Measurements from ENCODE around the gene PLXNA2. TPM values are rescaled to one million over a fixed set of nuclear protein-coding genes. Genes with fewer than 3 reads are reported as not detected.
A peak's percentile ranks its signal among the peaks of the same experiment; 100 is the strongest.

Gene PLXNA2
- total and polyA plus RNA-seq, 2 donors (not counting 3 experiments of a cell fraction or from before 2014, with no cell fraction given): 42.6 to 229 TPM

DNA sequence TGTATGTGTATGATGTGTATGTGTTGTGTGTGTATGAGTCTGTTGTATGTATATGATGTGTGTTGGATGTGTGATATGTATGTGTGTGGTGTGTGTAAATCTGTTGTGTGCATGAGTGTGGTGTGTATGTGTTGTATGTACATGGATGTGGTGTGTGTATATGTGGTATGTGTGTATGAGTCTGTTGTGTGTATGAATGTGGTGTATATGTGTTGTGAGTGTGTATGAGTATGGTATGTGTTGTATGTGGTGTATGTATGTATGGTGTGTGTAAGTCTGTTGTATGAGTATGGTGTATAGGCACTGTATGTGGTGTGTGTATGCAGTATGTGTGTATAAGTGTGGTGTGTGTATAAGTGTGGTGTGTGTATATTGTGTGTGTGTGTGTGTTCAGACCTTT, 95.0 kb downstream of the PLXNA2 start:
- dilution Hi-C loops (cut with MboI; ENCODE audit: extremely low pct_ligation_motif_present, low sequenced_read_pairs) (loop anchor here (25.0 kb wide), 1 partner anchor 88 kb away; the partner anchor contains the start of gene PLXNA2), intact Hi-C loops (cut with micrococcal nuclease) (loop anchor here (2.0 kb wide), 1 partner anchor 20 kb away; no protein-coding TSS in a partner anchor)
- Histone ChIP-seq H3K9me1 (replicated peaks; ENCODE audit: control insufficient read depth, extremely low read depth, insufficient read depth, low read length) (no peaks in the 10 kb centered on the region), H3K9me3 (replicated peaks; ENCODE audit: control insufficient read depth, insufficient read depth, low read length) (no peaks in the 10 kb centered on the region), H3K27ac (ENCODE audit: insufficient read depth, low read depth, low read length) (no peak overlapping the region), H3K4me2 (ENCODE audit: insufficient read depth, low read length) (no peak overlapping the region), H3K36me3 (ENCODE audit: control insufficient read depth in 2 of 2, extremely low read depth in 1 of 2, insufficient read depth in 2 of 2, low read length in 2 of 2) (peaks cover 3 to 6% of the 10 kb centered on the region in 2 experiments), H3K4me3 (replicated peaks in 1 of 3; ENCODE audit: insufficient read depth in 1 of 3, low read depth in 1 of 3, low read length in 3 of 3) (no peak overlapping the region), H3K79me2 (ENCODE audit: control insufficient read depth, insufficient read depth, low read length) (peaks cover 98% of the 10 kb centered on the region), H4K20me1 (replicated peaks; ENCODE audit: control insufficient read depth, extremely low read depth, insufficient read depth, low read length) (no peaks in the 10 kb centered on the region), H3K9ac (replicated peaks; ENCODE audit: extremely low read depth, insufficient read depth, low read length) (no peak overlapping the region), H3K4me1 (ENCODE audit: control insufficient read depth, extremely low read depth, insufficient read depth, low read length) (peaks cover 12% of the 10 kb centered on the region), H2AFZ (ENCODE audit: low read depth, low read length) (no peak overlapping the region), H3K27me3 (ENCODE audit: control insufficient read depth in 2 of 2, insufficient read depth in 2 of 2, low read length in 2 of 2) (no peaks in the 10 kb centered on the region)
- ChIA-PET POLR2A (no interaction called here), CTCF (interaction anchor here (0.9 to 4.2 kb wide), 5 partner anchors 9 to 89 kb away, joined by 3 to 26 read pairs (median 6); no protein-coding TSS in a partner anchor)
- FAIRE-seq (no peak), DNase-seq (ENCODE audit: low read depth, low spot score) (no peak)
- TF ChIP-seq MYC (IDR thresholded peaks at IDR 0.05; ENCODE audit: low read depth, low read length) (no peak), EZH2 (IDR thresholded peaks at IDR 0.05; ENCODE audit: borderline replicate concordance, low read depth, low read length, severe bottlenecking) (no peak), POLR2A (IDR thresholded peaks at IDR 0.05; ENCODE audit: low read depth, low read length) (peak; percentile 45), GATA2 (IDR thresholded peaks at IDR 0.05; ENCODE audit: insufficient read depth, insufficient read length, low read depth, low read length) (no peak), JUN (IDR thresholded peaks at IDR 0.05; ENCODE audit: borderline replicate concordance, insufficient read depth, insufficient read length, low read depth) (no peak), POLR2AphosphoS5 (IDR thresholded peaks at IDR 0.05; ENCODE audit: insufficient read depth, low read depth, low read length) (no peak)
- TF ChIP-seq, protein P1, sequence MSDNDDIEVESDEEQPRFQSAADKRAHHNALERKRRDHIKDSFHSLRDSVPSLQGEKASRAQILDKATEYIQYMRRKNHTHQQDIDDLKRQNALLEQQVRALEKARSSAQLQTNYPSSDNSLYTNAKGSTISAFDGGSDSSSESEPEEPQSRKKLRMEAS (IDR thresholded peaks at IDR 0.05; ENCODE audit: insufficient read depth, insufficient read length): no peak
- TF ChIP-seq, protein P2, sequence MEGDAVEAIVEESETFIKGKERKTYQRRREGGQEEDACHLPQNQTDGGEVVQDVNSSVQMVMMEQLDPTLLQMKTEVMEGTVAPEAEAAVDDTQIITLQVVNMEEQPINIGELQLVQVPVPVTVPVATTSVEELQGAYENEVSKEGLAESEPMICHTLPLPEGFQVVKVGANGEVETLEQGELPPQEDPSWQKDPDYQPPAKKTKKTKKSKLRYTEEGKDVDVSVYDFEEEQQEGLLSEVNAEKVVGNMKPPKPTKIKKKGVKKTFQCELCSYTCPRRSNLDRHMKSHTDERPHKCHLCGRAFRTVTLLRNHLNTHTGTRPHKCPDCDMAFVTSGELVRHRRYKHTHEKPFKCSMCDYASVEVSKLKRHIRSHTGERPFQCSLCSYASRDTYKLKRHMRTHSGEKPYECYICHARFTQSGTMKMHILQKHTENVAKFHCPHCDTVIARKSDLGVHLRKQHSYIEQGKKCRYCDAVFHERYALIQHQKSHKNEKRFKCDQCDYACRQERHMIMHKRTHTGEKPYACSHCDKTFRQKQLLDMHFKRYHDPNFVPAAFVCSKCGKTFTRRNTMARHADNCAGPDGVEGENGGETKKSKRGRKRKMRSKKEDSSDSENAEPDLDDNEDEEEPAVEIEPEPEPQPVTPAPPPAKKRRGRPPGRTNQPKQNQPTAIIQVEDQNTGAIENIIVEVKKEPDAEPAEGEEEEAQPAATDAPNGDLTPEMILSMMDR (IDR thresholded peaks at IDR 0.05; ENCODE audit: extremely low read depth in 1 of 2, insufficient read depth in 1 of 2, low read depth in 1 of 2, low read length in 2 of 2): no peak
- BruUV-seq (replicated peaks): TSS peak; percentile 19
